Measurements from ENCODE around the gene ARHGAP45.

The ARHGAP45 gene

GRCh38 chr19:1132552-1133383, 65.8 kb downstream of the ARHGAP45 start:
- Histone ChIP-seq H3K36me3 (peaks cover 3% of the 10 kb centered on the region; the same call in 1 of the 2 replicates), H3K4me1 (no peaks in the 10 kb centered on the region; the same call in 1 of the 2 replicates), H3K27me3 (no peaks in the 10 kb centered on the region), H3K9me3 (no peaks in the 10 kb centered on the region), H3K4me3 (ENCODE audit: low read depth, low read length) (peak overlapping the region; percentile 35; the same call in 1 of the 2 replicates)
- DNase-seq = no peak
- no peak for TF ChIP-seq CTCF (IDR thresholded peaks at IDR 0.05; ENCODE audit: low read depth, low read length)

GRCh38 chr19:1133471-1133929, 66.5 kb downstream of the ARHGAP45 start:
- H3K27me3 ChIP-seq = no peaks in the 10 kb centered on the region
- peaks cover 3% of the 10 kb centered on the region; the same call in 1 of the 2 replicates for H3K36me3 ChIP-seq
- no peaks in the 10 kb centered on the region; the same call in 1 of the 2 replicates for H3K4me1 ChIP-seq
- no peaks in the 10 kb centered on the region for H3K9me3 ChIP-seq
- DNase-seq = no peak
- no peak overlapping the region for H3K4me3 ChIP-seq (ENCODE audit: low read depth, low read length)
- no peak for TF ChIP-seq CTCF (IDR thresholded peaks at IDR 0.05; ENCODE audit: low read depth, low read length)

DNA sequence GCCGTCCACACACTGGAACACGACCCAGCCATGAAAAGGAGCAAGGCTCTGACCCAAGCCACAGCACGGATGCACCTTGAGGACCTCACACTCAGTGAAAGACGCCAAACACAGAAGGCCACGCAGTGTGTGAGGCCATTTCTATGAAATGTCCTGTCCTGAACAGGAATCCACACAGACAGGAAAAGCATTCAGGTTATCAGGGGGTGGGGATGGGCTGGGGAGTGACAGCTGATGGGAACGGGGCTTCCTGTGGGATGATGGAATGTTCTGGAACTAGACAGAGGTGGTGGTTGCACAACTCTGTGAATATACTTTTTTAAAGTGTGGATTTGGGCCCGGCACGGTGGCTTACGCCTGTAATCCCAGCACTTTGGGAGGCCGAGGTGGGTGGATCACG, 67.5 kb downstream of the ARHGAP45 start:
- no peaks in the 10 kb centered on the region for H3K27me3 ChIP-seq
- H3K36me3 ChIP-seq = peaks cover 3% of the 10 kb centered on the region; the same call in 1 of the 2 replicates
- no peaks in the 10 kb centered on the region for H3K9me3 ChIP-seq
- no peak for DNase-seq
- no peak for TF ChIP-seq CTCF (IDR thresholded peaks at IDR 0.05; ENCODE audit: low read depth, low read length)
- no peak overlapping the region for H3K4me3 ChIP-seq (ENCODE audit: low read depth, low read length)
- no peaks in the 10 kb centered on the region; the same call in 1 of the 2 replicates for H3K4me1 ChIP-seq

DNA sequence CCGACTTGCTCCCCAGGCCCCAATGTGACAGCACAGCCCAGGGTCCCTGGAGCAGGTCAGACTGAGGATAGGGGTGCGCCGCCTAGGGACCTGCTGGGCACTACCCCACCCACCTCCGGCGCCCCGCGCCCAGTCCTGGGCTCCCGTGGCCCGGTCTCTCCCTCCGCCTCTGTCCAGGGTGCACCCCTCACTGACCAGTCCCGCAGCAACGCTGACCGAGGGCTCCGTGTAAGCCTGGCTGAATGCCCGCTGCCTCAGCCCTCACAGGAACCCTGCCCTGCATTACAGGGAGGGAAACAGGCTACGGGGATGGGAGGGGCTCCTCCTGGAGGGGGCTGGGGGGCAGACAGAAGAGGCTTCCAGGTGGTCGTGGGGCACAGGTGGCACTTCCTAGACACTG, 68.5 kb downstream of the ARHGAP45 start:
- TF ChIP-seq CTCF (IDR thresholded peaks at IDR 0.05; ENCODE audit: low read depth, low read length) = no peak
- Histone ChIP-seq H3K36me3 (peaks cover 3% of the 10 kb centered on the region; the same call in 1 of the 2 replicates), H3K9me3 (no peaks in the 10 kb centered on the region), H3K27me3 (no peaks in the 10 kb centered on the region), H3K4me1 (no peaks in the 10 kb centered on the region; the same call in 1 of the 2 replicates), H3K4me3 (ENCODE audit: low read depth, low read length) (no peak overlapping the region)
- DNase-seq = no peak

- no peak for TF ChIP-seq CTCF (IDR thresholded peaks at IDR 0.05; ENCODE audit: low read depth, low read length)
- no peak overlapping the region for H3K4me3 ChIP-seq (ENCODE audit: low read depth, low read length)
- no peaks in the 10 kb centered on the region; the same call in 1 of the 2 replicates for H3K4me1 ChIP-seq
- no peaks in the 10 kb centered on the region for H3K9me3 ChIP-seq
- no peak for DNase-seq
- no peaks in the 10 kb centered on the region for H3K27me3 ChIP-seq
- peaks cover 3% of the 10 kb centered on the region; the same call in 1 of the 2 replicates for H3K36me3 ChIP-seq
Observed at GRCh38 chr19:1136201-1136600, 69.2 kb downstream of the ARHGAP45 start.

Measured in BE2C (cell line).